HK-2 (cell line): ENCODE results near the gene NTF4.
"Not testable (repeated sequence)": the region's sequence is repeated elsewhere in the genome, so short reads cannot be mapped to it uniquely, and the experiment has no call there.

ENCODE experiments used
- DNase-seq: peaks from one replicate; pipeline ENCODE4 v3.0.0-alpha.2; 2018; ENCODE audit not compliant: unreplicated experiment

NTF4 gene

DNA sequence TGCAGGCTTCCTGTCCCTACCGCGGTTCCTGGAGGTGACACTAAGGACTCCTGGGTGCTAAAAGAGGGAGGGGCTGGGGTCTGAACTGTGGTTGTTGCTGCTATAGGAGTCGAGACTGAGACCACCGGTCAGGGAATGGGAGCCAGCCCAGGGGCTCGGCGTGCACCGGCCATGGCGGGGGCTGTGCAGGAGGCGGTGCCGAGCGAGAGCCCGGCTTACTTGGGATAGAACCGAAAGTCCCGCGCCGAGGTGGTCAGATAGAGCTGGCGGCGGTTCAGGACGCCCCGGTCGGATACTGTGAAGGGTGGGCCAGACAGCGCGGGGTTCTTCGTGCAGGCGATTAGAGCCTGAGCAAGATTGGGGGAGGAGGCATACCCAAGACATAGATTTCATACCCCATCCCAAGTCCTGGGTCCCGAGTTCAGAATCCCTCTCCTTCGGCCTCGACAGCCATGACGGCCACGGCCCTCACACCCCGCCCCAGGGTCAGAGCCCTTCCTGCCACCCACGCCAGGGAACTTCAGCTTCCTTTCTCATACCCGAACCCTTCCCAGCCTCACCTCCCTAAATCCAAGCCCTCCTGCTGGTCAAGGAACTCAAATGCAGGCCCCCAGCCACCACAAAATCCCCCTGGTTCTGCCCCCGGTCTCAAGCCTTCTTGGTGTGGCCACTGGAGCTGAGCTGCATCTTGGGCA lies 7.6 kb downstream of the NTF4 start:
- DNase-seq = not testable (repeated sequence)

DNA sequence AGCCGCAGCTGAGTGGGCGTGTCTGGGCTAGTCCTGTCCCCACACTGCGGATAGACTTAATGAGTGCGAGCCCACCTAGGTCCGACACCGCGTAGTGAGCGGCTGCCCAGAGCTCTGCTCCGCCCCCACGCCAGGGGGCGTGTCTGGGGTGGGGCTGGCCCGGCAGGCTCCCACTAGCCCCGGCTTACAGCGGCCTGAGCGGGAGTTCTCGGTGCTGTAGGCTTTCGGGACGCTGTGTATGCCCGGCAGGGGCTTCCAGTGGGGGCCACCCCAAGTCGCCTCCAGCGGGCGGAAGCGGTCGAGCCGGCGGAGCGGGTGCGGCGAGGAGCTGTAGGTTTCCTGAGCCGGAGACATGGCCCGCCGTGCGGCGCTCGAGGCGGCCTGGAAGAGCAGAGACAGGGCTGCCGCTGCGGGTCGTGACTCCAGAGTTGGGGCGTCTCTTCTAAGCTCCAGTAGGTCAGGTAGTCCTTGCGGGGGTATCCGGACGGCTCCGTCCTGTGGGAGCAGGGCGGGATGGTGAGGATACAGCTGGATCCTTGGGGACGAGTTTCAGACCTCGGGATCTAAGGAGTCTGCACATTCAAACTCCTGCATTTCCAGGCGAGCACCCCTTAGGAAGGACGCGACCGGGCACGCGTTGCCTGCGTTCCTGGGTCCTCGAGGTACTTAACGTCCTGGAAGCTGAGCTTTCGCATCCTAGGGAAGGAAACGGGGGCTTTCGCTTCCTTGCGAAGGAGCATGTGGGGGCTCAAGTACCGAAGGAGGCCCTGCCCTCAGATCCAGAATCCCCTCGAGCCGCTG lies 8.3 kb downstream of the NTF4 start:
- peak; percentile 77 for DNase-seq

DNA sequence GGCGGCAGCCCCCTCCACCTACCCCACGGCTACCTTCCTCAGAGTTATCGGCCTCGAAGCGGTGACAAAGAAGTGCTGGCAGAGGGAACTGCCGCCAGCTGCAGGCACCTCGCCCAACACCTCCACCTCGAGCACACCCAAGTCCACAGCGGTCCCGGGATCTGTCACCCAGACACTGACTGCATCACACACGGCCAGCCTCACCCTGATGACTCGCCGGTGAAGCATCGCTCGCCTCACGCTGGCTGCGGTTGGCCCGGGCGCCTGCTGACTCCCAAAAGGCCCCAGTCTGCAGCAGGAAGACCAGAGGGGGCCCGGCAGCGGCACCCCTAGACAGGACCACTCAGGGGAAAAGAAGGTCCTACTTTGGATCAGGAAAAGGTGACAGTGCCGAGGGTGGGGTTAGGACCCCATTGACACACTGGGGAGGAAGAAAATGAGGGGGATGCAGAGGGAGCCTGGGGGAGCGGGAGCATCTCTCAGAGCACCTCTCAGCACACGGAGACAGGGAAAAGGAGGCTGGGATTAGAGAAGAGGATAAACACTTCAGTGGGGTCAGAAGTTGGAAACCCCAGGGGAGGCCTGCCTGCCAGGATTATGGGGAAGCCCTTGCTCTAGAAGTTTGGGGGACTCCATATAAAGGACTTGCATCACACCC lies 14.1 kb downstream of the NTF4 start:
- DNase-seq = peak; percentile 82

DNA sequence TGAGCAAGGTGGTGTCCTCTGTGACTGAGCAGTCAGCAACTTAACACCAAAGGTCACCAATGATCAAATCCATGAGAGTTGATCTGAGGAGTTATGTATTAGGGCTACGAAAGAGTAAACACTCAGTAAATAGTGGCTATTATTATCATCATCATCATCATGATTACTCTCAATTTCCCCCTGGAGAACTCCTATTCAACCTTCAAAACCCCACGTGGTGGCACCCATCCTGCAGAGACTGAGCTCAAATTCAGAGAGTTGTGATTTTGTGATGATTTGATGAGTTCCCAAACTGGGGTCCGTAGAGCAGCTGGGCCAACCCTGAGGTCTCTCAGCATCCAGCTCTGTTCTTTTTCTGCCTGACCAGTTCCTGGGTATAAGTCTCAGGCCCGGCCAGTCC lies 14.8 kb downstream of the NTF4 start:
- DNase-seq = not testable (repeated sequence)

DNA sequence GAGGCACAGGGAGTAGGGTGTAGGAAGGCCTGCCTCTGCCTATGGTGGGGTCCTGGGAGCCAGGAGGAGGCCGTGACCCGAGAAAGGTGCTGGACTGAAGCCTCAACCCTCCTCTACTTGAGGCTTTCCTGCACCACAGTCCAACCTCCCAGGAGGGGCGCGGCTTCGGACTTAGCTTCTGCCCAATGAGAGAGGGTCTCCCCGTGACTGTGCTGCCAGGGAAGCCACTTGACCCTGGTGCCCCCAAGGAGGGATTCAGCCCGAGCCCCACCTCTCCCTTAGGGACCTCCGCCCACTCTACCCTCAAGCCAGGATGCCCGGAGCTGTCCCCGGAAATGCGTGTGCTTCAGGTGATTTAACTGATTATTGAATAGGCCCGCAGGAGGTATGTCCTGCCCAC lies 15.6 kb downstream of the NTF4 start, which contains the start of gene CGB8:
Gene CGB8 (minus strand): TSS at position 101 of the 400 bp plus-strand sequence. CDS start 372 bp downstream, outside the sequence.
- DNase-seq = not testable (repeated sequence)

DNA sequence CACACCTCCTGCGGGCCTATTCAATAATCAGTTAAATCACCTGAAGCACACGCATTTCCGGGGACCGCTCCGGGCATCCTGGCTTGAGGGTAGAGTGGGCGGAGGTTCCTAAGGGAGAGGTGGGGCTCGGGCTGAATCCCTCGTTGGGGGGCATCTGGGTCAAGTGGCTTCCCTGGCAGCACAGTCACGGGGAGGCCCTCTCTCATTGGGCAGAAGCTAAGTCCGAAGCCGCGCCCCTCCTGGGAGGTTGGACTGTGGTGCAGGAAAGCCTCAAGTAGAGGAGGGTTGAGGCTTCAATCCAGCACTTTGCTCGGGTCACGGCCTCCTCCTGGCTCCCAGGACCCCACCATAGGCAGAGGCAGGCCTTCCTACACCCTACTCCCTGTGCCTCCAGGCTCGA lies 21.1 kb downstream of the NTF4 start, which contains the start of gene CGB5:
Gene CGB5 (plus strand): TSS at position 301 of the 400 bp plus-strand sequence. CDS start 362 bp downstream, outside the sequence.
- not testable (repeated sequence) for DNase-seq

DNA sequence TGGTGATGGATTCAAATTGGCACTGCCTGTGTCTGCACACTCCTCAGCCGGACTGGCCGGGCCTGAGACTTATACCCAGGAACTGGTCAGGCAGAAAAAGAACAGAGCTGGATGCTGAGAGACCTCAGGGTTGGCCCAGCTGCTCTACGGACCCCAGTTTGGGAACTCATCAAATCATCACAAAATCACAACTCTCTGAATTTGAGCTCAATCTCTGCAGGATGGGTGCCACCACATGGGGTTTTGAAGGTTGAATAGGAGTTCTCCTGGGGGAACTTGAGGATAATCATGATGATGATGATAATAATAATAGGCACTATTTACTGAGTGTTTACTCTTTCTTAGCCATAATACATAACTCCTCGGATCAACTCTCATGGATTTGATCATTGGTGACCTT lies 22.0 kb downstream of the NTF4 start:
- not testable (repeated sequence) for DNase-seq

DNA sequence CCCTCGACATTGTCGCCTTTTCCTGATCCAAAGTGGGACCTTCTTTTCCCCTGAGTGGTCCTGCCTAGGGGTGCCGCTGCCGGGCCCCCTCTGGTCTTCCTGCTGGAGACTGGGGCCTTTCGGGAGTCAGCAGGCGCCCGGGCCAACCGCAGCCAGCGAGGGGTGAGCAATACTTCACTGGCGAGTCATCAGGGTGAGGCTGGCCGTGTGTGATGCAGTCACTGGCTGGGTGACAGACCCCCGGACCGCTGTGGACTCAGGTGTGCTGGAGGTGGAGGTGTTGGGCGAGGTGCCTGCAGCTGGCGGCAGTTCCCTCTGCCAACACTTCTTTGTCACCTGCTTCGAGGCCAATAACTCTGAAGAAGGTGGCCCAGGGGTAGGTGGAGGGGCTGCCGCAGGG lies 22.4 kb downstream of the NTF4 start:
- peak; percentile 71 for DNase-seq

DNA sequence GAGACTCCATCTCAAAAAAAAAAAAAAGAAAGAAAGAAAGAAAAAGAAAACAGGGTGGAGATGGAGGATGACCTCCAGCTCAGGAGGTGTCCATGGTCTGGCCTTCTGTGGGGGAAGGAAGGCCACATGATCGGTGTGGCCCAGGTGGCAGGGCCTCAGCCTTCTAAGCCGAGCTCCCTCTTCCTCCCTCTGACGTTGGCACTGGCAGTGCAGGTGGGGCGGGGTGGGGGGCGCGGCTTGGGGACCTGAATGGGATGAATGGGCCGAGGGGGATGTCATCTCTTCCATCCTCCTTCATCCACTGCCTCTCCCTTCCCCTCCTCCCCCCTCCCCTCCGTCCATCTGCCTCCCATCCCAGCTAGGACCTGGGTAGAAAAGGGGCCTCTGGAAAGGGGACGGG lies 24.9 kb downstream of the NTF4 start:
- not testable (repeated sequence) for DNase-seq

DNA sequence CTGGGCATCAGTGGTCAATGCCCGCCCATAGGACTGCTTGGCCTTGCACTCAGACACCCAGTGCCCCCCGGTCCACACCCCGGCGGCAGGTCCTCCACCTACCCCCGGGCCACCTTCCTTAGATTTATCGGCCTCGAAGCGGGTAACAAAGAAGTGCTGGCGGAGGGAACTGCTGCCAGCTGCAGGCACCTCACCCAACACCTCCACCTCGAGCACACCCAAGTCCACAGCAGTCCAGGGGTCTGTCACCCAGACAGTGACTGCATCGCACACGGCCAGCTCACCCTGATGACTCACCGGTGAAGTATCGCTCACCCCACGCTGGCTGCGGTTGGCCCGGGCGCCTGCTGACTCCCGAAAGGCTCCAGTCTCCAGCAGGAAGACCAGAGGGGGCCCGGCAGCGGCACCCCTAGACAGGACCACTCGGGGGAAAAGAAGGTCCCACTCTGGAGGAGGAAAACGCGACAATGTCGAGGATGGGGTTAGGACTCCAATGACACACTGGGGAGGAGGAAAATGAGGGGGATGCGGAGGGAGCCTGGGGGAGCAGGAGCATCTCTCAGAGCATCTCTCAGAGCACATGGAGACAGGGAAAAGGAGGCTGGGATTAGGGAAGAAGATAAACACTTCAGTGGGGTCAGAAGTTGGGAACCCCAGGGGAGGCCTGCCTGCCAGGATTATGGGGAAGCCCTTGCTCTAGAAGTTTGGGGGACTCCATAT lies 25.9 kb downstream of the NTF4 start:
- DNase-seq = peak; percentile 66

DNA sequence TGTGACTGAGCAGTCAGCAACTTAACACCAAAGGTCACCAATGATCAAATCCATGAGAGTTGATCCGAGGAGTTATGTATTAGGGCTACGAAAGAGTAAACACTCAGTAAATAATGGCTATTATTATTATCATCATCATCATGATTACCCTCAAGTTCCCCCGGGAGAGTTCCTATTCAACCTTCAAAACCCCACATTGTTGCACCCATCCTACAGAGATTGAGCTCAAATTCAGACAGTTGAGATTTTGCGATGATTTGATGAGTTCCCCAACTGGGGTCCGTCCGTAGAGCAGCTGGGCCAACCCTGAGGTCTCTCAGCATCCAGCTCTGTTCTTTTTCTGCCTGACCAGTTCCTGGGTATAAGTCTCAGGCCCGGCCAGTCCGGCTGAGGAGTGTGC lies 26.5 kb downstream of the NTF4 start:
- not testable (repeated sequence) for DNase-seq

DNA sequence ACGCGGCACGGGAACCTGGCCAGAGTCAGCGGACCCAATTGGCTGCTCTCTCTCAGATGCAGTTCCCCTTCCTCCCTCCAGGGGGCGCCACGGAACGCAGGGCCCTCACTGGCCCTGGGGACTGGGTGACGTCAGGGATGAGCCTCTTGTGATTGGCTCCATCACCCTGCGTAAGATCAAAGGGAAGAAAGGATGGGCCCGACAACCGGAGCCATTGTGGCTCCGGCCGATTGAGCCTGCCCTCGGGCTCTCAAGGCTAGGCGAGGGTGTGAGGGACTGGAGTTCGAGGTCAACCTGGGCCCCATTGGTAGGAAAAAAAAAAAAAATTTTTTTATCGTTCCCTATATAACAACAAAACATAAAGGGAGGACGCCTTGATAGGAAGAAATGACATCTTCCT lies 27.8 kb downstream of the NTF4 start, which contains the start of gene CGB1:
Gene CGB1 (minus strand): TSS at position 81 of the 400 bp plus-strand sequence. CDS start 184 bp downstream, outside the sequence.
- DNase-seq = not testable (repeated sequence)

DNA sequence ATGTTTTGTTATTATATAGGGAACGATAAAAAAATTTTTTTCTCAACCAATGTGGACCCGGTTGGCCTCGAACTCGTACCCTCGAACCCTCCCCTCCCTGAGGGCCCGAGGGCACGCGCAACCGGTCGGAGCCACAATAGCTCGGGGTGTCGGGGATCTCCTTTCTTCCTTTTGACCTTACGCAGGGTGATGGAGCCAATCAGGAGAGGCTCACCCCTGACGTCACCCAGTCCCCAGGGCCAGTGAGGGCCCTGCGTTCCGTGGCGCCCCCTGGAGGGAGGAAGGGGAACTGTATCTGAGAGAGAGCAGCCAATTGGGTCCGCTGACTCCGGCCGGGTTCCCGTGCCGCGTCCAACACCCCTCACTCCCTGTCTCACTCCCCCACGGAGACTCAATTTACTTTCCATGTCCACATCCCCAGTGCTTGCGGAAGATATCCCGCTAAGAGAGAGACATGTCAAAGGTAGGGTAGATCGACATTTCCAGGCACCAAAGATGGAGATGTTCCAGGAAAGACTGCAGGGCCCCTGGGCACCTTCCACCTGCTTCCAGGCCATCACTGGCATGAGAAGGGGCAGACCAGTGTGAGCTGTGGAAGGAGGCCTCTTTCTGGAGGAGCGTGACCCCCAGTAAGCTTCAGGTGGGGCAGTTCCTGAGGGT lies 32.8 kb downstream of the NTF4 start, which contains the start of gene CGB2:
Gene CGB2 (plus strand): TSS at position 249 of the 660 bp plus-strand sequence. CDS start 206 bp downstream, at position 455.
- not testable (repeated sequence) for DNase-seq

DNA sequence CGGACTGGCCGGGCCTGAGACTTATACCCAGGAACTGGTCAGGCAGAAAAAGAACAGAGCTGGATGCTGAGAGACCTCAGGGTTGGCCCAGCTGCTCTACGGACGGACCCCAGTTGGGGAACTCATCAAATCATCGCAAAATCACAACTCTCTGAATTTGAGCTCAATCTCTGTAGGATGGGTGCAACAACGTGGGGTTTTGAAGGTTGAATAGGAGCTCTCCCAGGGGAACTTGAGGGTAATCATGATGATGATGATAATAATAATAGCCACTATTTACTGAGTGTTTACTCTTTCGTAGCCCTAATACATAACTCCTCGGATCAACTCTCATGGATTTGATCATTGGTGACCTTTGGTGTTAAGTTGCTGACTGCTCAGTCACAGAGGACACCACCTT lies 34.3 kb downstream of the NTF4 start:
- not testable (repeated sequence) for DNase-seq

DNA sequence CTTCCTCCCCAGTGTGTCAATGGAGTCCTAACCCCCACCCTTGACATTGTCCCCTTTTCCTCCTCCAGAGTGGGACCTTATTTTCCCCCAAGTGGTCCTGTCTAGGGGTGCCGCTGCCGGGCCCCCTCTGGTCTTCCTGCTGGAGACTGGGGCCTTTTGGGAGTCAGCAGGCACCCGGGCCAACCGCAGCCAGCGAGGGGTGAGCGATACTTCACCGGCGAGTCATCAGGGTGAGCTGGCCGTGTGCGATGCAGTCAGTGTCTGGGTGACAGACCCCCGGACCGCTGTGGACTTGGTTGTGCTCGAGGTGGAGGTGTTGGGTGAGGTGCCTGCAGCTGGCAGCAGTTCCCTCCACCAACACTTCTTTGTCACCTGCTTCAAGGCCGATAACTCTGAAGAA lies 34.9 kb downstream of the NTF4 start:
- DNase-seq = peak; percentile 56

DNA sequence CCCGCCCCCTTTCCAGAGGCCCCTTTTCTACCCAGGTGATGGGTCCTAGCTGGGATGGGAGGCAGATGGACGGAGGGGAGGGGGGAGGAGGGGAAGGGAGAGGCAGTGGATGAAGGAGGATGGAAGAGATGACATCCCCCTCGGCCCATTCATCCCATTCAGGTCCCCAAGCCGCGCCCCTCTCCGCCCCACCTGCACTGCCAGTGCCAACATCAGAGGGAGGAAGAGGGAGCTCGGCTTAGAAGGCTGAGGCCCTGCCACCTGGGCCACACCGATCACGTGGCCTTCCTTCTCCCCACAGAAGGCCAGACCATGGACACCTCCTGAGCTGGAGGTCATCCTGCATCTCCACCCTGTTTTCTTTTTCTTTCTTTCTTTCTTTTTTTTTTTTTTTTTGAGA lies 35.9 kb downstream of the NTF4 start:
- not testable (repeated sequence) for DNase-seq

DNA sequence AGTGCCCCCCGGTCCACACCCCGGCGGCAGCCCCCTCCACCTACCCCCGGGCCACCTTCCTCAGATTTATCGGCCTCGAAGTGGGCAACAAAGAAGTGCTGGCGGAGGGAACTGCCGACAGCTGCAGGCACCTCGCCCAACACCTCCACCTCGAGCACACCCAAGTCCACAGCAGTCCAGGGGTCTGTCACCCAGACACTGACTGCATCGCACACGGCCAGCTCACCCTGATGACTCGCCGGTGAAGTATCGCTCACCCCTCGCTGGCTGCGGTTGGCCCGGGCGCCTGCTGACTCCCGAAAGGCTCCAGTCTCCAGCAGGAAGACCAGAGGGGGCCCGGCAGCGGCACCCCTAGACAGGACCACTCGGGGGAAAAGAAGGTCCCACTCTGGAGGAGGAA lies 39.0 kb downstream of the NTF4 start:
- not testable (repeated sequence) for DNase-seq

DNA sequence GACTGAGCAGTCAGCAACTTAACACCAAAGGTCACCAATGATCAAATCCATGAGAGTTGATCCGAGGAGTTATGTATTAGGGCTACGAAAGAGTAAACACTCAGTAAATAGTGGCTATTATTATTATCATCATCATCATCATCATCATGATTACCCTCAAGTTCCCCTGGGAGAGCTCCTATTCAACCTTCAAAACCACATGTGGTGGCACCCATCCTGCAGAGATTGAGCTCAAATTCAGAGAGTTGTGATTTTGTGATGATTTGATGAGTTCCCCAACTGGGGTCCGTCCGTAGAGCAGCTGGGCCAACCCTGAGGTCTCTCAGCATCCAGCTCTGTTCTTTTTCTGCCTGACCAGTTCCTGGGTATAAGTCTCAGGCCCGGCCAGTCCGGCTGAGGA lies 39.5 kb downstream of the NTF4 start:
- DNase-seq = not testable (repeated sequence)

DNA sequence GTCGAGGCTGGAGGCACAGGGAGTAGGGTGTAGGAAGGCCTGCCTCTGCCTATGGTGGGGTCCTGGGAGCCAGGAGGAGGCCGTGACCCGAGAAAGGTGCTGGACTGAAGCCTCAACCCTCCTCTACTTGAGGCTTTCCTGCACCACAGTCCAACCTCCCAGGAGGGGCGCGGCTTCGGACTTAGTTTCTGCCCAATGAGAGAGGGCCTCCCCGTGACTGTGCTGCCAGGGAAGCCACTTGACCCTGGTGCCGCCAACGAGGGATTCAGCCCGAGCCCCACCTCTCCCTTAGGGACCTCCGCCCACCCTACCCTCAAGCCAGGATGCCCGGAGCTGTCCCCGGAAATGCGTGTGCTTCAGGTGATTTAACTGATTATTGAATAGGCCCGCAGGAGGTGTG lies 40.4 kb downstream of the NTF4 start, which contains the start of gene CGB3:
Gene CGB3 (minus strand): TSS at position 101 of the 400 bp plus-strand sequence. CDS start 362 bp downstream, outside the sequence.
- DNase-seq = not testable (repeated sequence)

DNA sequence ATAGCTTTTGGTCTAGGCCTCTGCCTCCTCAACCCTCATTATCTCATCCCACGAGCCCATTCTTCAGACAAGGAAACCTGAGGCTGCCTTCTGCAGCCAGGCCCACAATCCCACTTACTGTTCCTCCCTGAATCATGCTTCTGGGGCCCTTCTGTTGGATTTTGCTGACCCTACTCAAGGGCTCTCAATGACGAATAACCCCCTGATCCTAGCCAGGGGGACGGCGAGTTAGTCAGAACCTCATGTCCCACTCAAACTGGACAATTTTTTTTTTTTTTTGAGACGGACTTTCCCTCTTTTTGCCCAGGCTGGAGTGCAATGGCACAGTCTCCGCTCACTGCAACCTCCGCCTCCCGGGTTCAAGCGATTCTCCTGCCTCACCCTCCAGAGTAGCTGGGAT lies 42.5 kb downstream of the NTF4 start:
- DNase-seq = no peak
